ENCODE results near the gene F5. TPM values are rescaled to one million over a fixed set of nuclear protein-coding genes. Genes with fewer than 3 reads are reported as not detected.

Gene F5
- total and polyA plus RNA-seq, 2 of the 13 experiments (the other 11 are each of a cell fraction or from before 2014, with no cell fraction given), result 38.3 to 64.0 TPM

DNA sequence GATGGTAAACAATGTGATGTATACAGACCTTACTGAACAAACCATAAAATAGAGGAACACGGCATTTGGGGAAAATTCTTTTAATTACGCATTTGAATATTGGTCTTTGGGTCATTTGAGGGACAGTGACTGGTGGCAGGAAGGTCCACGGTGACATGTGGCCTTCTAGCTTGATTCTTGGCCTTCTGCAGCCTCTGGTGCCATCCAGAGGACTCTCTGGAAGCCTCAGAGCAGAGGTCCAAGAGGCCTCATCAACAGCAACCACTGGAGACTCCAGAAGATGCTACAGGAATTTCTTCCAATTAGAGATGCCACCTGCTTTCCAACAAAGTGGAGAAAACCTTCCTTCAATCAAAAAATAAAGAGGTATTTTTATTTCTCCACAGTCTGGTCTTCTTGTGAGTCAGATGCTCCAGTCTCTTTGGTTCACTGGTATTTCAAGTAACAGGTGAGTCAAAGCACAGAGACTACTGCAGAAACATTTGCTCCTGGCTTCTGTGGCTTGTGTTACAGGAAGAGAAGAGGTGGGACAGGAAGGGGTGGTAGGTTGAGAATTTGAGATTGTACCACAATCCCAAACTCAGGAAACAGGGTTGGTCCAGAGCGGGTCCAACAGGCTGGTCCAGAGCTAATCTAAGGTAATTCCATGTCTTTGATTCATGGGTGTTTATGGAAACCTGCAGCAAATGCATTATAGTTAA is 2.7 kb upstream of the F5 start:
- Histone ChIP-seq H3K27me3 (ENCODE audit: control insufficient read depth in 1 of 2, insufficient read depth in 2 of 2, low read length in 2 of 2) (no peaks in the 10 kb centered on the region; a peak in 1 of 5 replicates), H3K4me2 (ENCODE audit: low read depth, low read length) (peak overlapping the region; percentile 33; the same call in 1 of the 2 replicates), H4K20me1 (ENCODE audit: insufficient read depth, low read length) (no peaks in the 10 kb centered on the region), H3K4me1 (ENCODE audit: insufficient read depth, low read length) (peaks cover 33% of the 10 kb centered on the region), H2AFZ (ENCODE audit: low read length) (no peak overlapping the region), H3K4me3 (replicated peaks in 1 of 3; ENCODE audit: insufficient read depth in 1 of 3, low read depth in 2 of 3, low read length in 3 of 3) (no peak overlapping the region), H3K27ac (ENCODE audit: extremely low read length, insufficient read depth, low read length) (peak overlapping the region; percentile 37), H3K79me2 (ENCODE audit: insufficient read depth, low read length) (peaks cover 24% of the 10 kb centered on the region), H3K9ac (ENCODE audit: insufficient read depth, low read depth, low read length) (no peak overlapping the region), H3K36me3 (replicated peaks in 1 of 2; ENCODE audit: control insufficient read depth in 1 of 2, insufficient read depth in 2 of 2, low read length in 2 of 2) (no peaks in the 10 kb centered on the region), H3K9me3 (ENCODE audit: low read length) (no peaks in the 10 kb centered on the region)
- in situ Hi-C loops (cut with HindIII; ENCODE audit: extremely low pct_ligation_motif_present, low pct_unique_long_range_greater_than_20kb), result no loop called here
- intact Hi-C loops (cut with micrococcal nuclease; ENCODE audit: unreplicated experiment), result loop anchor here (5.0 kb wide), 2 partner anchors 122 to 303 kb away; partner anchors contain the start of gene SCYL3
- DNase-seq (ENCODE audit: low spot score) (peak; percentile 39), ATAC-seq (peak; percentile 37), FAIRE-seq (peak; percentile 67)
- ChIA-PET POLR2A (no interaction called here), CTCF (ENCODE audit: low intra/inter-chr PET ratio, low total read pairs) (interaction anchor here (1.4 kb wide), 1 partner anchor 38 kb away, joined by 10 read pairs; no protein-coding TSS in a partner anchor)
- no TSS peak for BruUV-seq (replicated peaks)
- WGBS (ENCODE audit: low lambda C conversion rate), result 27% methylated on average over 4 of the region's 4 CpGs
- no peak; the same call in 1 of the 2 replicates for TF ChIP-seq GATAD1 (CRISPR knock-in tag; IDR thresholded peaks at IDR 0.05)
- TF ChIP-seq SALL1 (CRISPR knock-in tag; IDR thresholded peaks at IDR 0.05), result peak; percentile 27; the same call in 1 of the 2 replicates
- no peak for TF ChIP-seq NR2F1 (CRISPR knock-in tag; IDR thresholded peaks at IDR 0.05)
- no peak for TF ChIP-seq MYNN (CRISPR knock-in tag; IDR thresholded peaks at IDR 0.05; ENCODE audit: low read depth)
- TF ChIP-seq ZNF382 (CRISPR knock-in tag; IDR thresholded peaks at IDR 0.05; ENCODE audit: borderline replicate concordance), result no peak
- TF ChIP-seq RAD21 (CRISPR knock-in tag; IDR thresholded peaks at IDR 0.05), result peak; percentile 53
- TF ChIP-seq, protein P1, sequence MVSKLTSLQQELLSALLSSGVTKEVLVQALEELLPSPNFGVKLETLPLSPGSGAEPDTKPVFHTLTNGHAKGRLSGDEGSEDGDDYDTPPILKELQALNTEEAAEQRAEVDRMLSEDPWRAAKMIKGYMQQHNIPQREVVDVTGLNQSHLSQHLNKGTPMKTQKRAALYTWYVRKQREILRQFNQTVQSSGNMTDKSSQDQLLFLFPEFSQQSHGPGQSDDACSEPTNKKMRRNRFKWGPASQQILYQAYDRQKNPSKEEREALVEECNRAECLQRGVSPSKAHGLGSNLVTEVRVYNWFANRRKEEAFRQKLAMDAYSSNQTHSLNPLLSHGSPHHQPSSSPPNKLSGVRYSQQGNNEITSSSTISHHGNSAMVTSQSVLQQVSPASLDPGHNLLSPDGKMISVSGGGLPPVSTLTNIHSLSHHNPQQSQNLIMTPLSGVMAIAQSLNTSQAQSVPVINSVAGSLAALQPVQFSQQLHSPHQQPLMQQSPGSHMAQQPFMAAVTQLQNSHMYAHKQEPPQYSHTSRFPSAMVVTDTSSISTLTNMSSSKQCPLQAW (CRISPR knock-in tag; IDR thresholded peaks at IDR 0.05), result peak; percentile 52; the same call in 1 of the 2 replicates
- no peak for TF ChIP-seq GZF1 (CRISPR knock-in tag; IDR thresholded peaks at IDR 0.05)
- TF ChIP-seq FOSL2 (CRISPR knock-in tag; IDR thresholded peaks at IDR 0.05), result 0 out of 2 replicates have a peak, but pooled peaks have one; percentile 13
- TF ChIP-seq, protein P2, sequence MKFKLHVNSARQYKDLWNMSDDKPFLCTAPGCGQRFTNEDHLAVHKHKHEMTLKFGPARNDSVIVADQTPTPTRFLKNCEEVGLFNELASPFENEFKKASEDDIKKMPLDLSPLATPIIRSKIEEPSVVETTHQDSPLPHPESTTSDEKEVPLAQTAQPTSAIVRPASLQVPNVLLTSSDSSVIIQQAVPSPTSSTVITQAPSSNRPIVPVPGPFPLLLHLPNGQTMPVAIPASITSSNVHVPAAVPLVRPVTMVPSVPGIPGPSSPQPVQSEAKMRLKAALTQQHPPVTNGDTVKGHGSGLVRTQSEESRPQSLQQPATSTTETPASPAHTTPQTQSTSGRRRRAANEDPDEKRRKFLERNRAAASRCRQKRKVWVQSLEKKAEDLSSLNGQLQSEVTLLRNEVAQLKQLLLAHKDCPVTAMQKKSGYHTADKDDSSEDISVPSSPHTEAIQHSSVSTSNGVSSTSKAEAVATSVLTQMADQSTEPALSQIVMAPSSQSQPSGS (CRISPR knock-in tag; IDR thresholded peaks at IDR 0.05), result no peak; the same call in 1 of the 2 replicates
- 0 out of 2 replicates have a peak, but pooled peaks have one; percentile 6 for TF ChIP-seq MED1 (CRISPR knock-in tag; IDR thresholded peaks at IDR 0.05)
- no peak for TF ChIP-seq POLR2AphosphoS2 (IDR thresholded peaks at IDR 0.05; ENCODE audit: low read depth, low read length)
- no peak for TF ChIP-seq KDM1A (CRISPR knock-in tag; IDR thresholded peaks at IDR 0.05)
- peak; percentile 68 for TF ChIP-seq SMC3 (IDR thresholded peaks at IDR 0.05; ENCODE audit: low read length)
- TF ChIP-seq MYC (CRISPR knock-in tag; IDR thresholded peaks at IDR 0.05; ENCODE audit: borderline replicate concordance), result peak; percentile 48; the same call in 1 of the 2 replicates
- TF ChIP-seq SAP130 (CRISPR knock-in tag; IDR thresholded peaks at IDR 0.05; ENCODE audit: low read depth), result 0 out of 2 replicates have a peak, but pooled peaks have one; percentile 0
- peak; percentile 13; the same call in 1 of the 3 replicates for TF ChIP-seq MXI1 (IDR thresholded peaks at IDR 0.05; ENCODE audit: borderline replicate concordance, low read depth, low read length)
- TF ChIP-seq, protein P3, sequence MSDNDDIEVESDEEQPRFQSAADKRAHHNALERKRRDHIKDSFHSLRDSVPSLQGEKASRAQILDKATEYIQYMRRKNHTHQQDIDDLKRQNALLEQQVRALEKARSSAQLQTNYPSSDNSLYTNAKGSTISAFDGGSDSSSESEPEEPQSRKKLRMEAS (IDR thresholded peaks at IDR 0.05), result peak; percentile 39; the same call in 1 of the 2 replicates
- TF ChIP-seq TMF1 (CRISPR knock-in tag; IDR thresholded peaks at IDR 0.05; ENCODE audit: low read depth), result no peak
- TF ChIP-seq STAG1 (CRISPR knock-in tag; IDR thresholded peaks at IDR 0.05), result peak; percentile 90
- no peak for TF ChIP-seq FLYWCH1 (CRISPR knock-in tag; IDR thresholded peaks at IDR 0.05)

All from HepG2 (cell line).